Activated CD4-positive, alpha-beta memory T cell treated with anti-CD3 and anti-CD28 coated beads for 36 hours (primary cell): ENCODE results near the gene ARHGAP15. TPM values are rescaled to one million over a fixed set of nuclear protein-coding genes. Genes with fewer than 3 reads are reported as not detected.

ENCODE experiments used
- CTCF ChIA-PET: fragments of 350-600 bp; sonication (Branson Sonifier 250); formaldehyde crosslinking; loops from one replicate; lab custom pipeline; 2021; ENCODE audit warnings: antibody characterized with exemption, inconsistent platforms; lab: Charles Lee
- POLR2A ChIA-PET: fragments of 350-600 bp; sonication (Branson Sonifier 250); formaldehyde crosslinking; loops from one replicate; lab custom pipeline; 2021; ENCODE audit warnings: antibody characterized with exemption; lab: Charles Lee
- DNase-seq: peaks from one replicate; pipeline ENCODE4 v3.0.0-alpha.2; 2020
- H3K27ac Mint-ChIP-seq: one replicate; pipeline ENCODE4 v1.8.0; 2021; ENCODE audit warnings: mixed read lengths
- H3K27me3 Mint-ChIP-seq: one replicate; pipeline ENCODE4 v1.8.0; 2021; ENCODE audit warnings: mixed read lengths
- H3K36me3 Mint-ChIP-seq: one replicate; pipeline ENCODE4 v1.8.0; 2021; ENCODE audit warnings: mixed read lengths
- H3K4me1 Mint-ChIP-seq: one replicate; pipeline ENCODE4 v1.8.0; 2021; ENCODE audit warnings: low read depth, mixed read lengths
- H3K4me3 Mint-ChIP-seq: one replicate; pipeline ENCODE4 v1.8.0; 2021; ENCODE audit warnings: mild to moderate bottlenecking, mixed read lengths
- H3K9me3 Mint-ChIP-seq: one replicate; pipeline ENCODE4 v1.8.0; 2021; ENCODE audit warnings: mixed read lengths
- intact Hi-C: fragments of 100-400 bp; cut with micrococcal nuclease; formaldehyde crosslinking; loops from one replicate; pipeline ENCODE4 v1.15.1; 2023
- total RNA-seq, 2 experiments: library from RNA; stranded (reverse); gene quantifications; one replicate each; pipeline ENCODE4 v1.2.3, GENCODE V29; 2021

Gene ARHGAP15
- total RNA-seq, 2 experiments from 2014 or later, result 70.2 to 71.2 TPM

- ChIA-PET CTCF (no interaction called here), POLR2A (no interaction called here)
- H3K9me3 Mint-ChIP-seq, result no peaks in the 10 kb centered on the region
- no peak overlapping the region for H3K4me3 Mint-ChIP-seq
- no peak overlapping the region for H3K27ac Mint-ChIP-seq
- H3K4me1 Mint-ChIP-seq, result peaks cover 35% of the 10 kb centered on the region
- DNase-seq, result no peak
- peaks cover 5% of the 10 kb centered on the region for H3K36me3 Mint-ChIP-seq
- H3K27me3 Mint-ChIP-seq, result no peaks in the 10 kb centered on the region
- intact Hi-C loops, result no loop called here
These were observed 218.7 kb downstream of the ARHGAP15 start for GRCh38 chr2:143347901-143348414.

GRCh38 chr2:143354050-143354750 is 225.0 kb downstream of the ARHGAP15 start:
- H3K27me3 Mint-ChIP-seq, result no peaks in the 10 kb centered on the region
- POLR2A ChIA-PET, result no interaction called here
- intact Hi-C loops, result no loop called here
- H3K4me3 Mint-ChIP-seq, result no peak overlapping the region
- H3K9me3 Mint-ChIP-seq, result no peaks in the 10 kb centered on the region
- CTCF ChIA-PET, result interaction anchor here (1.0 to 1.2 kb wide), 2 partner anchors 10 to 70 kb away, joined by 3 read pairs; no protein-coding TSS in a partner anchor
- peaks cover 5% of the 10 kb centered on the region for H3K36me3 Mint-ChIP-seq
- H3K4me1 Mint-ChIP-seq, result peaks cover 16% of the 10 kb centered on the region
- no peak for DNase-seq
- no peak overlapping the region for H3K27ac Mint-ChIP-seq

DNA sequence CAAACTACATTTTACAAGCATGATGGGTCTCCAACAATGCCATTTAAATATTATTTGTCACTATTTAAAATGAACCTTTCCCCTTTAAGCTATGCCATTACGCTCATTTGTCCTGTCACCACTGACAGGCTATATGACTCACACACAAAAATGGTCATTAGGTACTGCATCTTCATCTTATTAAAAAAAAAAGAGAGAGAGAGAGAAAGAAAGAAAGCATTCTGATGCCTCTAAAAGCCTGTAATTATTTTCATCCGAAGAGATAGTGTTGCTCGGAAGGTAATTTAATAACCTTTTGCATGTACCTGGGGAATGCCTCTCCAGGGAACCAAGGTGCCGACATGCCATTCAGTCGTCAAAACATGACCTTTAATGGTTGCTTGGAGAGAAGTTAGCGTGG is 226.7 kb downstream of the ARHGAP15 start:
- intact Hi-C loops, result no loop called here
- no peaks in the 10 kb centered on the region for H3K27me3 Mint-ChIP-seq
- POLR2A ChIA-PET, result no interaction called here
- CTCF ChIA-PET, result interaction anchor here (0.9 kb wide), 1 partner anchor 29 kb away, joined by 4 read pairs; no protein-coding TSS in a partner anchor
- H3K4me1 Mint-ChIP-seq, result peaks cover 19% of the 10 kb centered on the region
- no peaks in the 10 kb centered on the region for H3K9me3 Mint-ChIP-seq
- H3K36me3 Mint-ChIP-seq, result peaks cover 5% of the 10 kb centered on the region
- H3K4me3 Mint-ChIP-seq, result no peak overlapping the region
- H3K27ac Mint-ChIP-seq, result no peak overlapping the region
- no peak for DNase-seq

GRCh38 chr2:143356336-143356735 is 227.1 kb downstream of the ARHGAP15 start:
- Mint-ChIP-seq H3K27ac (no peak overlapping the region), H3K4me3 (no peak overlapping the region), H3K4me1 (peaks cover 19% of the 10 kb centered on the region), H3K36me3 (peaks cover 4% of the 10 kb centered on the region), H3K9me3 (no peaks in the 10 kb centered on the region), H3K27me3 (no peaks in the 10 kb centered on the region)
- no peak for DNase-seq
- intact Hi-C loops, result no loop called here
- ChIA-PET CTCF (no interaction called here), POLR2A (interaction anchor here (0.6 kb wide), 1 partner anchor 1916 kb away, joined by 4 read pairs; no protein-coding TSS in a partner anchor)

- no peaks in the 10 kb centered on the region for H3K9me3 Mint-ChIP-seq
- H3K27ac Mint-ChIP-seq, result no peak overlapping the region
- H3K4me3 Mint-ChIP-seq, result no peak overlapping the region
- POLR2A ChIA-PET, result interaction anchor here (0.6 kb wide), 1 partner anchor 1916 kb away, joined by 4 read pairs; no protein-coding TSS in a partner anchor
- CTCF ChIA-PET, result no interaction called here
- no peak for DNase-seq
- peaks cover 20% of the 10 kb centered on the region for H3K4me1 Mint-ChIP-seq
- peaks cover 4% of the 10 kb centered on the region for H3K36me3 Mint-ChIP-seq
- intact Hi-C loops, result no loop called here
- H3K27me3 Mint-ChIP-seq, result no peaks in the 10 kb centered on the region
These were observed 227.7 kb downstream of the ARHGAP15 start for GRCh38 chr2:143356736-143357446.

- H3K27me3 Mint-ChIP-seq, result no peaks in the 10 kb centered on the region
- POLR2A ChIA-PET, result no interaction called here
- no peak for DNase-seq
- no peak overlapping the region for H3K4me3 Mint-ChIP-seq
- CTCF ChIA-PET, result no interaction called here
- H3K27ac Mint-ChIP-seq, result no peak overlapping the region
- peaks cover 27% of the 10 kb centered on the region for H3K4me1 Mint-ChIP-seq
- intact Hi-C loops, result no loop called here
- peaks cover 4% of the 10 kb centered on the region for H3K36me3 Mint-ChIP-seq
- H3K9me3 Mint-ChIP-seq, result no peaks in the 10 kb centered on the region
These were observed 228.7 kb downstream of the ARHGAP15 start for GRCh38 chr2:143357966-143358365.

DNA sequence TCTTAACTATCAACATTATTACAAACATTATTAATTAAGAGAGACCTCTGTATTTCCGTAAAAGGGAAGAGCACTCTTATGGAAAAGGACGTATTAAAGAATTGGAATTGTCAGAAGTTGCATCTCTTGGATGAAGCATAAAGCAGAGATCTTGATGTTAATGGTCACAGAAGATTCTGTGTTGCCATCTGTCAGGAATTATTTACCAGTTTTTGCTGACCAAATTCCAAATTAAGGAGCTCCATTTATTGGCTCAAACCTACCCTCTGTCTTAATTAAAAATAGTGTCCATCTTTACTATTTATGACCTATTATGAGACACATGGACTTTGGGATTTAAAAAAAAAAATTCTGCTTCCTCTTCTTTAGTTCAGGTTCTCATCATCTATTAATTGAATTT is 232.1 kb downstream of the ARHGAP15 start:
- Mint-ChIP-seq H3K36me3 (no peaks in the 10 kb centered on the region), H3K27me3 (no peaks in the 10 kb centered on the region), H3K4me1 (peaks cover 20% of the 10 kb centered on the region), H3K27ac (no peak overlapping the region), H3K9me3 (no peaks in the 10 kb centered on the region), H3K4me3 (no peak overlapping the region)
- no peak for DNase-seq
- CTCF ChIA-PET, result no interaction called here
- intact Hi-C loops, result no loop called here
- POLR2A ChIA-PET, result no interaction called here

GRCh38 chr2:143371616-143372015 is 242.4 kb downstream of the ARHGAP15 start:
- no peaks in the 10 kb centered on the region for H3K9me3 Mint-ChIP-seq
- H3K27me3 Mint-ChIP-seq, result no peaks in the 10 kb centered on the region
- H3K4me1 Mint-ChIP-seq, result peaks cover 30% of the 10 kb centered on the region
- H3K36me3 Mint-ChIP-seq, result peaks cover 1% of the 10 kb centered on the region
- ChIA-PET CTCF (no interaction called here), POLR2A (no interaction called here)
- no peak overlapping the region for H3K27ac Mint-ChIP-seq
- intact Hi-C loops, result no loop called here
- H3K4me3 Mint-ChIP-seq, result no peak overlapping the region
- DNase-seq, result no peak

DNA sequence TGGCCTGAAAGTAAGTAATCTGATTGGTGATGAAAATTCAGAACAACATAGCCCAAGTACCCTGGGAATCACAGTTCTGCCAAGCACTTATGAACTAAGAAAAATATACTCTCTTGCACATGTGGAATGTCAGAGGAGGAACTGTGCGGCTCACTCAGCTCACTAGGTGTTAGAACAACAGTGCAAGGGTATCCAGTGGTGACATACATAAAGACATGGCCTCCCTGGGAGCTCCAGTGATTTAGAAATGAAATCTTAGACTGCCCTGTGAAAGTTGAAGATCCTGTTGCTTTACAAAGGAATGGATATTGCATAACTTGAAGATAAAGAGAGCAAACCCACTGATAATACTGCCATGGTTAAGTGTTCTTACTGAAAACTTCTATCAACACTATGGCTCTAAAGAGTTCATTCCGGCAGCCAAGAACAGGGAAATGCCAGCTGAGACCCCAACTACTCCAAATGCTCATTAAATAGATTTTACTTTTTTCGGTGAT is 246.2 kb downstream of the ARHGAP15 start:
- CTCF ChIA-PET, result interaction anchor here (0.9 to 1.0 kb wide), 2 partner anchors 35 to 213 kb away, joined by 3 read pairs; no protein-coding TSS in a partner anchor
- Mint-ChIP-seq H3K27ac (no peak overlapping the region), H3K9me3 (no peaks in the 10 kb centered on the region), H3K4me1 (peaks cover 25% of the 10 kb centered on the region), H3K27me3 (no peaks in the 10 kb centered on the region), H3K4me3 (no peak overlapping the region), H3K36me3 (peaks cover 1% of the 10 kb centered on the region)
- POLR2A ChIA-PET, result no interaction called here
- intact Hi-C loops, result no loop called here
- DNase-seq, result no peak

GRCh38 chr2:143378996-143379395 is 249.8 kb downstream of the ARHGAP15 start:
- H3K27ac Mint-ChIP-seq, result no peak overlapping the region
- intact Hi-C loops, result no loop called here
- no peaks in the 10 kb centered on the region for H3K36me3 Mint-ChIP-seq
- H3K4me3 Mint-ChIP-seq, result no peak overlapping the region
- H3K9me3 Mint-ChIP-seq, result no peaks in the 10 kb centered on the region
- no peak for DNase-seq
- no peaks in the 10 kb centered on the region for H3K27me3 Mint-ChIP-seq
- H3K4me1 Mint-ChIP-seq, result peaks cover 30% of the 10 kb centered on the region
- CTCF ChIA-PET, result no interaction called here
- POLR2A ChIA-PET, result no interaction called here

DNA sequence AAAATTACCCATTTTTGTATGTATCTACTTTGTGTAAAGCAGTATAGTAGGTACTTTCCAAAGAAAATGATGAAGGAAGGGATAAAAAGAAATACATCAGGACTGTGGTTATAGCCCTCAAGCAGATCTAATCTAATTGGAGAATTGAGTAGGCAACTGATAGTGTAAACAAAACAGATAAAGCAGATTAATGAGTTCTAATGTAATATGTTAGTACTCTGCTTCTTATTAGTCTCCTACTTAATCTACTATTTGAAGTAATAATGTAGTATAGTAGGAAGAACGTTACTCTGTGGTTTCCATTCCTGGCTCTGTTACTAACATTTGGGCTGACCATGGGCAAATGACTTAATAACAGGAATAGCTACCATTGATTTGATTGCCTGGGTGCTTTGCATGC is 250.7 kb downstream of the ARHGAP15 start:
- Mint-ChIP-seq H3K27ac (no peak overlapping the region), H3K4me3 (no peak overlapping the region), H3K4me1 (peaks cover 25% of the 10 kb centered on the region), H3K27me3 (no peaks in the 10 kb centered on the region), H3K9me3 (no peaks in the 10 kb centered on the region), H3K36me3 (no peaks in the 10 kb centered on the region)
- ChIA-PET POLR2A (no interaction called here), CTCF (no interaction called here)
- no peak for DNase-seq
- intact Hi-C loops, result no loop called here

DNA sequence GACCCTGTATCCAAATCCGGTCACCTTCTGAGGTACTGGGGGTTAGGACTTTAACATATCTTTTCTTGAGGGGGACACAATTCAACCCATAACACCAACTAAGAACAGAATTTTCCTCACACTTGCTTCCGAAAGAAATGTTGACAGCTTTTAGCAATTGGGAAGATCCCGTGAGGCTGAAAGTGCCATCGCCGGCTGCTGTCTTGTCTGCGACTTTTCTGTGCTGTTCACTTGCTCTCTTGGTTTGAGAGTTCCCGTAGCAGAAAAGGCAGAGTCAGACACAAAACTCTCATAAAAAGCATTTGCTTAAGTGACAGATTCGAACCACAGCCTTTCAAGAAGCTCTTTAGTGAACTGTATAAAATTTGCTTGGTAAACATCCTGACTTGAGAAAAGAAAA is 253.4 kb downstream of the ARHGAP15 start:
- ChIA-PET POLR2A (no interaction called here), CTCF (no interaction called here)
- Mint-ChIP-seq H3K27me3 (no peaks in the 10 kb centered on the region), H3K4me1 (peaks cover 24% of the 10 kb centered on the region), H3K9me3 (no peaks in the 10 kb centered on the region), H3K27ac (no peak overlapping the region), H3K36me3 (peaks cover 2% of the 10 kb centered on the region), H3K4me3 (no peak overlapping the region)
- intact Hi-C loops, result no loop called here
- no peak for DNase-seq
